ENCODE data around the gene GLCE.

Gene GLCE

GRCh38 chr15:69282104-69282743 lies 121.8 kb downstream of the GLCE start:
- no peaks in the 10 kb centered on the region for H3K79me2 ChIP-seq (ENCODE audit: insufficient read depth, low read length)
- no peaks in the 10 kb centered on the region for H3K4me1 ChIP-seq (ENCODE audit: insufficient read depth, low read length, poor library complexity, severe bottlenecking)
- TF ChIP-seq CTCF (conservative IDR thresholded peaks at IDR 0.05; ENCODE audit: low read length) (no peak), EZH2phosphoT487 (IDR thresholded peaks at IDR 0.05; ENCODE audit: borderline replicate concordance) (no peak)
- H3K9me2 ChIP-seq (replicated peaks; ENCODE audit: low read depth, low read length), result no peaks in the 10 kb centered on the region
- no peak overlapping the region for H3K9ac ChIP-seq (ENCODE audit: low read depth, low read length, poor library complexity, severe bottlenecking)
- H2AFZ ChIP-seq (ENCODE audit: low read length), result no peak overlapping the region
- H4K20me1 ChIP-seq (ENCODE audit: insufficient read depth, low read length, poor library complexity, severe bottlenecking), result no peaks in the 10 kb centered on the region
- H3K36me3 ChIP-seq (ENCODE audit: insufficient read depth, low read length), result no peaks in the 10 kb centered on the region
- H3K4me2 ChIP-seq (ENCODE audit: low read depth, low read length, poor library complexity, severe bottlenecking), result no peak overlapping the region
- no peaks in the 10 kb centered on the region for H3K27me3 ChIP-seq (ENCODE audit: insufficient read depth, low read length, poor library complexity, severe bottlenecking)
- H3K9me3 ChIP-seq (ENCODE audit: insufficient read depth, low read depth, low read length), result no peaks in the 10 kb centered on the region
- H3K4me3 ChIP-seq (ENCODE audit: low read length, poor library complexity, severe bottlenecking), result no peak overlapping the region
- H3F3A ChIP-seq (ENCODE audit: low read depth), result no peaks in the 10 kb centered on the region

GRCh38 chr15:69285834-69286233 lies 125.4 kb downstream of the GLCE start:
- Histone ChIP-seq H3K27me3 (ENCODE audit: insufficient read depth, low read length, poor library complexity, severe bottlenecking) (no peaks in the 10 kb centered on the region), H3K9me3 (ENCODE audit: insufficient read depth, low read depth, low read length) (no peaks in the 10 kb centered on the region), H3K36me3 (ENCODE audit: insufficient read depth, low read length) (no peaks in the 10 kb centered on the region), H3K9ac (ENCODE audit: low read depth, low read length, poor library complexity, severe bottlenecking) (no peak overlapping the region), H3F3A (ENCODE audit: low read depth) (no peaks in the 10 kb centered on the region), H3K4me1 (ENCODE audit: insufficient read depth, low read length, poor library complexity, severe bottlenecking) (no peaks in the 10 kb centered on the region), H3K4me3 (ENCODE audit: low read length, poor library complexity, severe bottlenecking) (no peak overlapping the region), H3K9me2 (replicated peaks; ENCODE audit: low read depth, low read length) (no peaks in the 10 kb centered on the region), H3K79me2 (ENCODE audit: insufficient read depth, low read length) (no peaks in the 10 kb centered on the region), H2AFZ (ENCODE audit: low read length) (no peak overlapping the region), H4K20me1 (ENCODE audit: insufficient read depth, low read length, poor library complexity, severe bottlenecking) (no peaks in the 10 kb centered on the region), H3K4me2 (ENCODE audit: low read depth, low read length, poor library complexity, severe bottlenecking) (no peak overlapping the region)
- no peak for TF ChIP-seq EZH2phosphoT487 (IDR thresholded peaks at IDR 0.05; ENCODE audit: borderline replicate concordance)

GRCh38 chr15:69288011-69288410 lies 127.6 kb downstream of the GLCE start:
- no peaks in the 10 kb centered on the region for H3K27me3 ChIP-seq (ENCODE audit: insufficient read depth, low read length, poor library complexity, severe bottlenecking)
- no peaks in the 10 kb centered on the region for H3K79me2 ChIP-seq (ENCODE audit: insufficient read depth, low read length)
- H3K4me1 ChIP-seq (ENCODE audit: insufficient read depth, low read length, poor library complexity, severe bottlenecking), result no peaks in the 10 kb centered on the region
- no peaks in the 10 kb centered on the region for H3K9me2 ChIP-seq (replicated peaks; ENCODE audit: low read depth, low read length)
- no peak overlapping the region for H3K4me3 ChIP-seq (ENCODE audit: low read length, poor library complexity, severe bottlenecking)
- no peak overlapping the region for H2AFZ ChIP-seq (ENCODE audit: low read length)
- H3K4me2 ChIP-seq (ENCODE audit: low read depth, low read length, poor library complexity, severe bottlenecking), result no peak overlapping the region
- no peak overlapping the region for H3K9ac ChIP-seq (ENCODE audit: low read depth, low read length, poor library complexity, severe bottlenecking)
- H3K9me3 ChIP-seq (ENCODE audit: insufficient read depth, low read depth, low read length), result no peaks in the 10 kb centered on the region
- H3K36me3 ChIP-seq (ENCODE audit: insufficient read depth, low read length), result no peaks in the 10 kb centered on the region
- TF ChIP-seq EZH2phosphoT487 (IDR thresholded peaks at IDR 0.05; ENCODE audit: borderline replicate concordance), result no peak
- TF ChIP-seq CTCF (conservative IDR thresholded peaks at IDR 0.05; ENCODE audit: low read length), result no peak
- no peaks in the 10 kb centered on the region for H4K20me1 ChIP-seq (ENCODE audit: insufficient read depth, low read length, poor library complexity, severe bottlenecking)
- no peaks in the 10 kb centered on the region for H3F3A ChIP-seq (ENCODE audit: low read depth)
